Measurements from ENCODE around the gene TEX12.

Gene TEX12

GRCh38 chr11:112215621-112216020 is 48.4 kb downstream of the TEX12 start:
- no peak for DNase-seq

GRCh38 chr11:112216561-112217105 is 49.5 kb downstream of the TEX12 start:
- no peak for DNase-seq

GRCh38 chr11:112219476-112220232 is 52.5 kb downstream of the TEX12 start:
- DNase-seq = peak; percentile 57

- DNase-seq = no peak
These were observed 54.2 kb downstream of the TEX12 start for GRCh38 chr11:112221274-112221835.

Measured in NCI-H1436 treated with DMSO at 0.1 percent for 48 hours (cell line).